Choroid plexus epithelial cell (primary cell): Measurements from ENCODE around the gene NDUFB5.

Experiments used
- DNase-seq: peaks from one replicate; pipeline ENCODE4 v3.0.0-alpha.2; 2010; ENCODE audit warnings: low read depth
- H3K4me3 ChIP-seq: 2 replicates; pipeline ENCODE4 v1.5.1; 2011; ENCODE audit warnings: low read depth, mild to moderate bottlenecking, control low read depth, low read length, moderate library complexity
- CTCF ChIP-seq: conservative IDR thresholded peaks from 2 replicates; pipeline ENCODE4 v1.5.1; 2011; ENCODE audit warnings: low read depth, mild to moderate bottlenecking, control low read depth, inconsistent platforms, low read length, moderate library complexity

NDUFB5 gene

GRCh38 chr3:179604321-179605078 is at the start of gene NDUFB5, which contains the start of gene MRPL47:
Gene NDUFB5 (plus strand): TSS chr3:179604794. CDS start chr3:179604816, 22 bp downstream.
Gene MRPL47 (minus strand): TSS chr3:179604638. CDS start chr3:179604624, 14 bp downstream.
- peak; percentile 98 for DNase-seq
- peak within 1 kb of the TSS; percentile 98 for H3K4me3 ChIP-seq
- no peak for TF ChIP-seq CTCF

- TF ChIP-seq CTCF: peak; percentile 95
- H3K4me3 ChIP-seq: no peak overlapping the region
- DNase-seq: peak; percentile 94
Measured at GRCh38 chr3:179558742-179559364, 45.7 kb upstream of the NDUFB5 start.

GRCh38 chr3:179560791-179561190 is 43.8 kb upstream of the NDUFB5 start:
- H3K4me3 ChIP-seq: no peak overlapping the region
- no peak for TF ChIP-seq CTCF
- DNase-seq: no peak

GRCh38 chr3:179562591-179563270 is 41.9 kb upstream of the NDUFB5 start, which contains the start of gene ACTL6A:
Gene ACTL6A (plus strand): TSS chr3:179562926. CDS start chr3:179563093, 167 bp downstream.
- TF ChIP-seq CTCF: no peak
- peak; percentile 100 for DNase-seq
- H3K4me3 ChIP-seq: peak within 1 kb of the TSS; percentile 96

GRCh38 chr3:179563271-179563783 is 41.3 kb upstream of the NDUFB5 start:
- TF ChIP-seq CTCF: peak; percentile 64
- peak overlapping the region; percentile 96 for H3K4me3 ChIP-seq
- DNase-seq: peak; percentile 72

GRCh38 chr3:179565496-179565895 is 39.1 kb upstream of the NDUFB5 start:
- TF ChIP-seq CTCF: no peak
- H3K4me3 ChIP-seq: no peak overlapping the region
- no peak for DNase-seq
